HG02852 (cell line): ENCODE measurements around the gene PARD3.

Experiments used
- ATAC-seq: cut with Tn5 transposase; IDR thresholded peaks from one replicate; pipeline ENCODE4 v1.9.1; 2021; ENCODE audit warnings: mild to moderate bottlenecking, moderate library complexity; ENCODE audit not compliant: unreplicated experiment

Gene PARD3

GRCh38 chr10:34181553-34182300 is 633.4 kb downstream of the PARD3 start:
- no peak for ATAC-seq

GRCh38 chr10:34180749-34181148 is 634.3 kb downstream of the PARD3 start:
- no peak for ATAC-seq

GRCh38 chr10:34179280-34179679 is 635.8 kb downstream of the PARD3 start:
- no peak for ATAC-seq

- ATAC-seq: no peak
Observed at GRCh38 chr10:34178756-34179155, 636.3 kb downstream of the PARD3 start.

GRCh38 chr10:34178196-34178595 is 636.9 kb downstream of the PARD3 start:
- ATAC-seq: no peak

GRCh38 chr10:34177445-34177844 is 637.7 kb downstream of the PARD3 start:
- ATAC-seq: no peak

GRCh38 chr10:34176351-34176750 is 638.7 kb downstream of the PARD3 start:
- ATAC-seq: no peak

- ATAC-seq: no peak
Observed at GRCh38 chr10:34175121-34175520, 640.0 kb downstream of the PARD3 start.

GRCh38 chr10:34172936-34173533 is 642.1 kb downstream of the PARD3 start:
- ATAC-seq: no peak

- ATAC-seq: no peak
Observed at GRCh38 chr10:34171957-34172527, 643.1 kb downstream of the PARD3 start.

- ATAC-seq: no peak
Observed at GRCh38 chr10:34169677-34170076, 645.4 kb downstream of the PARD3 start.

- ATAC-seq: no peak
Observed at GRCh38 chr10:34169131-34169530, 646.0 kb downstream of the PARD3 start.

GRCh38 chr10:34168439-34168838 is 646.7 kb downstream of the PARD3 start:
- no peak for ATAC-seq

- ATAC-seq: no peak
Observed at GRCh38 chr10:34166823-34167222, 648.3 kb downstream of the PARD3 start.

GRCh38 chr10:34166354-34166753 is 648.7 kb downstream of the PARD3 start:
- no peak for ATAC-seq

GRCh38 chr10:34164029-34164428 is 651.1 kb downstream of the PARD3 start:
- ATAC-seq: no peak

GRCh38 chr10:34163075-34163905 is 651.8 kb downstream of the PARD3 start:
- ATAC-seq: no peak

- no peak for ATAC-seq
Observed at GRCh38 chr10:34161777-34162370, 653.2 kb downstream of the PARD3 start.

- ATAC-seq: no peak
Observed at GRCh38 chr10:34160595-34160994, 654.5 kb downstream of the PARD3 start.

- ATAC-seq: no peak
Observed at GRCh38 chr10:34157501-34157900, 657.6 kb downstream of the PARD3 start.
